Activated T-helper 1 cell treated with anti-CD3 and anti-CD28 coated beads, Interleukin-12 subunit alpha, Interleukin-12 subunit beta, Interleukin-2, Interleukin-4 antibody, amounts not matched to agents 30 ng/mL and 10 ng/mL and 1 ng/mL, durations not matched to agents 14 hours and 24 hours and 36 hours (primary cell): Measurements from ENCODE around the gene MRPS9. TPM values are rescaled to one million over a fixed set of nuclear protein-coding genes. Genes with fewer than 3 reads are reported as not detected.

Experiments used
- DNase-seq: peaks from one replicate; pipeline ENCODE4 v3.0.0; 2021; ENCODE audit warnings: low spot score
- H3K27ac Mint-ChIP-seq: one replicate; pipeline ENCODE4 v1.8.0; 2021; ENCODE audit warnings: mild to moderate bottlenecking, mixed read lengths
- H3K27me3 Mint-ChIP-seq: one replicate; pipeline ENCODE4 v1.8.0; 2022; ENCODE audit warnings: mild to moderate bottlenecking, moderate library complexity, mixed read lengths; ENCODE audit not compliant: insufficient read depth
- H3K36me3 Mint-ChIP-seq: one replicate; pipeline ENCODE4 v1.8.0; 2021; ENCODE audit warnings: low read depth, mixed read lengths
- H3K4me1 Mint-ChIP-seq: one replicate; pipeline ENCODE4 v1.8.0; 2021; ENCODE audit warnings: low read depth, mixed read lengths
- H3K4me3 Mint-ChIP-seq: one replicate; pipeline ENCODE4 v1.8.0; 2021; ENCODE audit warnings: mild to moderate bottlenecking, moderate library complexity, mixed read lengths
- H3K9me3 Mint-ChIP-seq: one replicate; pipeline ENCODE4 v1.8.0; 2021; ENCODE audit warnings: mixed read lengths
- intact Hi-C: fragments of 100-400 bp; cut with micrococcal nuclease; formaldehyde crosslinking; loops from one replicate; pipeline ENCODE4 v1.15.1; 2024
- total RNA-seq: library from RNA; stranded (reverse); gene quantifications from 2 replicates; pipeline ENCODE4 v1.2.3, GENCODE V29; 2022

Gene MRPS9
- 32.5 and 33.0 TPM in 2 replicates for total RNA-seq

- Mint-ChIP-seq H3K27me3 (no peaks in the 10 kb centered on the region), H3K4me1 (peaks cover 39% of the 10 kb centered on the region), H3K9me3 (no peaks in the 10 kb centered on the region), H3K36me3 (peaks cover 7% of the 10 kb centered on the region), H3K4me3 (peak within 1 kb of the TSS; percentile 95), H3K27ac (peak within 1 kb of the TSS; percentile 84)
- DNase-seq: peak; percentile 96
- intact Hi-C loops: loop anchor here (1.0 to 2.0 kb wide), 2 partner anchors 35 to 299 kb away; partner anchors contain the start of gene C2orf49
Measured at GRCh38 chr2:105037572-105038382, at the start of gene MRPS9. Gene MRPS9, plus strand, starts transcription at chr2:105038069. Its CDS starts 24 bp downstream, at chr2:105038093.

DNA sequence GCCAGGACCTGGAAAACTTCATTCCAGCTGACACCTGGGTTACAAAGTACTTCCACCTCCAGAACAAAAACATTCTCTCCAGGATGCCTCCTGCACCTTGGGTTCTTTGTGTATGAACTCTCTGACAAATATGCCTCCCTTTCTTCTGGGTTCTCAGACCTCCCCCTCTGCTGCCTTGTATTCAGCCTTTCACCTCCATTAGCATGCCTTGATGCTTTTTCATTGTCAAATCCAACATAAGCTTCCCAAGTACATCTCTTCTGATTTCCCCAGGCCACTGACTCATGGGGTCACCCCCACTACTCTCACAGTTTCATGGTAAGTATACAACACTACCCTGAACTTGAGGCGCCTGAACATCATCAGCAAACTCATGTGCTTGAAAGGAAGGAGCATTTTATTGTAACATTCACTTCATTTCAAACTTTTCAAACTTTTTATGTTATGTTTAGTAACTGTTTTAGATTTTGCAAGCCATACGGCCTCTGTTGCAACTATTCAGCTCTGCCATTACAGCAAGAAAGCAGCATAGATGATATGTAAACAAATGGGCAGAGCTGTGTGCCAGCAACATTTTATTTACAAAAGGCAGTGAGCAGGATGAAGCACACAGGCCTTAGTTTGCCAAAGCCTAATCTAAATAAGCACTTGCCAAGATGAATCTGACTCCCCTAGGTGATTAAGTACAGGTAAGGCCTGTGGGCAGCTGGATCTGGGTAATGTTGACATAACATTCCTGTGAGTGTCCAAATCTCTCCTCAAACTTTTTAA, 32.5 kb upstream of the MRPS9 start:
- DNase-seq: no peak
- H3K4me3 Mint-ChIP-seq: no peak overlapping the region
- peaks cover 8% of the 10 kb centered on the region for H3K27me3 Mint-ChIP-seq
- H3K4me1 Mint-ChIP-seq: no peaks in the 10 kb centered on the region
- no peak overlapping the region for H3K27ac Mint-ChIP-seq
- H3K9me3 Mint-ChIP-seq: peaks cover 14% of the 10 kb centered on the region
- intact Hi-C loops: no loop called here
- H3K36me3 Mint-ChIP-seq: no peaks in the 10 kb centered on the region

DNA sequence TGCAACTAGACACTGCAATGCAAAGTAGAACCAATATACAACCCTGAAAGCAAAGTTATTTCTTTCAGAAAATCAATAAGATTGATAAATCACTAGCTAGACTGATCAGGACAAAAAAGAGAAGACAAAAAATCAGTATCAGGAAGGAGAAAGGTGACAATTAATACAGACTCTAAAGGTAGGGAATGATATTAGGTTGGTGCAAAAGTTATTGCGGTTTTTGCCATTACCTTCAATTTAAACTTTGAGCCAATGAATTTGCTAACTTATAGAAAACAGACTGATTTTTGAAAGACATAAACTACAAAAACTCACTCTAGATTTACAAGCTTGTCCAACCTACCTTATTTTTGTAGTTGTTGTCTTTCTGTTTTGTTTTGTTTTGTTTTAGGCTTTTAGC, 30.5 kb upstream of the MRPS9 start:
- Mint-ChIP-seq H3K36me3 (no peaks in the 10 kb centered on the region), H3K9me3 (peaks cover 14% of the 10 kb centered on the region), H3K27ac (no peak overlapping the region), H3K4me3 (no peak overlapping the region), H3K27me3 (peaks cover 10% of the 10 kb centered on the region), H3K4me1 (no peaks in the 10 kb centered on the region)
- no peak for DNase-seq
- intact Hi-C loops: no loop called here

GRCh38 chr2:105032476-105032875, 5.4 kb upstream of the MRPS9 start:
- DNase-seq: no peak
- H3K27me3 Mint-ChIP-seq: peaks cover 7% of the 10 kb centered on the region
- H3K4me3 Mint-ChIP-seq: no peak overlapping the region
- no peak overlapping the region for H3K27ac Mint-ChIP-seq
- H3K9me3 Mint-ChIP-seq: no peaks in the 10 kb centered on the region
- H3K4me1 Mint-ChIP-seq: peaks cover 10% of the 10 kb centered on the region
- intact Hi-C loops: no loop called here
- no peaks in the 10 kb centered on the region for H3K36me3 Mint-ChIP-seq

GRCh38 chr2:105034170-105034569, 3.7 kb upstream of the MRPS9 start:
- Mint-ChIP-seq H3K4me1 (peaks cover 22% of the 10 kb centered on the region), H3K36me3 (peaks cover 5% of the 10 kb centered on the region), H3K27ac (no peak overlapping the region), H3K9me3 (no peaks in the 10 kb centered on the region), H3K27me3 (peaks cover 4% of the 10 kb centered on the region), H3K4me3 (no peak overlapping the region)
- intact Hi-C loops: no loop called here
- DNase-seq: no peak

GRCh38 chr2:105038383-105039061, 653 bp downstream of the MRPS9 start:
- Mint-ChIP-seq H3K9me3 (no peaks in the 10 kb centered on the region), H3K27me3 (no peaks in the 10 kb centered on the region), H3K36me3 (peaks cover 7% of the 10 kb centered on the region), H3K4me3 (peak overlapping the region; percentile 95), H3K27ac (peak overlapping the region; percentile 84), H3K4me1 (peaks cover 39% of the 10 kb centered on the region)
- no peak for DNase-seq
- intact Hi-C loops: loop anchor here (1.0 to 2.0 kb wide), 2 partner anchors 34 to 298 kb away; partner anchors contain the start of gene C2orf49

DNA sequence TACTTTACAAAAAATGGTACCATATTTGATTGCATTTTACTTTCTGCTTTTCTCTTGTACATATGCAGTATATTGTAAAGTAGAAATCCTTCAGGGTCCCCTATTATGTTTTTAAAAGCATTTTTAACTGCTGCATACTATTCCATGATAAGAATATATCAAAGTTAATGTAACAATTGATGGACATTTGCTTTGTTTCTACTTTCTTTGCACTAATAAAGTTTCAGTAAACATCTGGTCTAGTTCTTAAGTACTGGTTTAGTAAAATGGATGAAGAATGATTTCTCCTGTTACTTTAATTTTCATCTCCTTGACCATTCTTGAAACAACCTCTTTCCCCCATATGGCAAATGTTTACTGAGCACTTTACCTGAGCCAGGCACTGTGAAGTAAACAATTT, 1.7 kb downstream of the MRPS9 start:
- Mint-ChIP-seq H3K27me3 (no peaks in the 10 kb centered on the region), H3K4me1 (peaks cover 39% of the 10 kb centered on the region), H3K9me3 (no peaks in the 10 kb centered on the region), H3K4me3 (peak overlapping the region; percentile 95), H3K27ac (no peak overlapping the region), H3K36me3 (peaks cover 8% of the 10 kb centered on the region)
- intact Hi-C loops: loop anchor here (2.0 kb wide), 1 partner anchor 297 kb away; the partner anchor contains the start of gene C2orf49
- no peak for DNase-seq

DNA sequence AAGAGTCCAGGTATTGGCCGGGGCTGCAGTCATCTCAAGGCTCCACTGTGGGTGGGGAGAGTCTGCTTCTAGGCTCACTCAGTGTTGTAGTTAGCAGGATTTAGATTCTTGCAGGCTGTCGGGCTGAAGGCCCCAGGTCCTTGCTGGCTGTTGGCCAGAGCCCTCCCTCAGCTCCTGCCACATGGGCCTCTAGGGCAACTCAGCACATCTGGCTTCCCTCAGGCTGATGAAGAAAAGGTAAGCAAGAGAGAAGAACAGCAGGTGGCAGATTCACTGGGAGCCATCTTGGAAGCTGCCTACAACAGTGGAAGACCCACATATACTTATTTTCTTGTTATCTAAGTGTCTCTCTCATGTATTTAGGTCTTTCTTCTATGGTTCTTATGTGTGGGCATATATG, 4.3 kb downstream of the MRPS9 start:
- intact Hi-C loops: no loop called here
- H3K36me3 Mint-ChIP-seq: peaks cover 14% of the 10 kb centered on the region
- no peak overlapping the region for H3K4me3 Mint-ChIP-seq
- peaks cover 31% of the 10 kb centered on the region for H3K4me1 Mint-ChIP-seq
- no peak overlapping the region for H3K27ac Mint-ChIP-seq
- no peak for DNase-seq
- no peaks in the 10 kb centered on the region for H3K27me3 Mint-ChIP-seq
- H3K9me3 Mint-ChIP-seq: no peaks in the 10 kb centered on the region

DNA sequence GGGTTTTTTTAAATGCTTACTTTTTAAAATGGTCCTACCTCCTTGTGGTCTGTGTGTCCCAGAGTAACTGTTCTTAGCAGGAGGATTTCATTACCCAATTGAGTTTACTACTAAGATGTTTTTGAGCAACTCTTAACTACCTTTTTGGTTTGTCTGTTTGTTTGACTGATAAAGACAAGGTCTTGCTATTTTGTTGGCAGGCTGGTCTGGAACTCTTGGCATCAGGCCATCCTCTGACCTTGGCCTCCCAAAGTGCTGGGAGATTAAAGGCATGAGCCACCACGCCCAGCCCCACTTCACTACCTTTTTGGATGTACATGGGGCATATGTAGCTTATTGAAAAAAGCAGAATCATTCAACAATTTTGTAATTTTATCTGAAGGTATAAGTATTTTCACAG, 14.9 kb downstream of the MRPS9 start:
- Mint-ChIP-seq H3K36me3 (peaks cover 22% of the 10 kb centered on the region), H3K4me3 (no peak overlapping the region), H3K4me1 (peaks cover 6% of the 10 kb centered on the region), H3K9me3 (peaks cover 7% of the 10 kb centered on the region), H3K27ac (no peak overlapping the region), H3K27me3 (no peaks in the 10 kb centered on the region)
- intact Hi-C loops: no loop called here
- DNase-seq: no peak

DNA sequence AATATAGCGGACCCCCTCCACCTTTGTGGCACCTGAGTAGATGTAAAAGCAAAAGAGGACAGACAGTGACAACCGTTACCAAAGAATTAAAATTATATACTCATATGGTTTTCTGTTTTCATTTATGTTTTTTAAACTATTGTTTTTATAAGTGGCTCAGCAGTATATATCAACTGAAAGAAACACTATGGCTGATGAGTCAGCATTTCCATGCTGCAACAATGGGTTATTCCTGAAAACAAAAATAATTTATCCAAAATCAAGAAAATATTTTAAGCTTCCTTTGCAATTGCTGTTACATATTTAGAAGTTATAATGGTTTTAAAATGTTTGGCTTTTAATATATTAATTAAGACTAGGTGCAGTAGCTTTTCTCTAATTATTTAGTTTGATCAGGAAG, 17.7 kb downstream of the MRPS9 start:
- Mint-ChIP-seq H3K27ac (no peak overlapping the region), H3K4me1 (peaks cover 6% of the 10 kb centered on the region)
- intact Hi-C loops: no loop called here

GRCh38 chr2:105056245-105056644, 18.4 kb downstream of the MRPS9 start:
- peaks cover 8% of the 10 kb centered on the region for H3K4me1 Mint-ChIP-seq
- DNase-seq: no peak
- H3K27ac Mint-ChIP-seq: no peak overlapping the region
- intact Hi-C loops: no loop called here
- H3K4me3 Mint-ChIP-seq: no peak overlapping the region
- H3K36me3 Mint-ChIP-seq: peaks cover 15% of the 10 kb centered on the region
- no peaks in the 10 kb centered on the region for H3K27me3 Mint-ChIP-seq
- H3K9me3 Mint-ChIP-seq: peaks cover 7% of the 10 kb centered on the region

More for the DNA sequence above, 17.7 kb downstream of the MRPS9 start:
- H3K4me3 Mint-ChIP-seq: no peak overlapping the region
- peaks cover 21% of the 10 kb centered on the region for H3K36me3 Mint-ChIP-seq
- DNase-seq: no peak
- H3K9me3 Mint-ChIP-seq: peaks cover 7% of the 10 kb centered on the region
- no peaks in the 10 kb centered on the region for H3K27me3 Mint-ChIP-seq

DNA sequence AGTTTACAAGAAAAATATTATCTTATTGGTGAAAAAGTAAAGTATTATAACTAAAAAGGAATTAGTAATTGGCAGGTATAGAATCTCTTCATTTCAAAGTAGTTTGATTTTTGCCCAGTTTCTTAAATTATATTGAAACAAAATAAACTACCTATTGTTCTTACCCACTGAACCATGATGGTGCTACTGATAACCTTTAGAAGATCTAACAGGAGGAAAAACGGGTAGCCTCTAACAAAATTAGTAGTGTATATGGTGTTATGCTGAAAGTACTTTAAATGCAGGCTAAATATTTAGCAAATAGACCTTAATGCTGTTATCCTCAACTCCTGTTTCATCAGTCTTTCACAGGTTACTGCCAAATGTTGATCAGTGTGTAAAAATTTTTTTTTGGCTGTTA, 19.1 kb downstream of the MRPS9 start:
- peaks cover 11% of the 10 kb centered on the region for H3K36me3 Mint-ChIP-seq
- H3K27ac Mint-ChIP-seq: no peak overlapping the region
- no peaks in the 10 kb centered on the region for H3K27me3 Mint-ChIP-seq
- no peak for DNase-seq
- H3K4me3 Mint-ChIP-seq: no peak overlapping the region
- peaks cover 15% of the 10 kb centered on the region for H3K4me1 Mint-ChIP-seq
- H3K9me3 Mint-ChIP-seq: peaks cover 7% of the 10 kb centered on the region
- intact Hi-C loops: no loop called here
